Adipocyte (in vitro differentiated cells): ENCODE data around the gene OPCML.

Experiments
- DNase-seq: peaks from one replicate; pipeline ENCODE4 v3.0.0-alpha.2; 2015; ENCODE audit warnings: low read depth
- H3K27me3 ChIP-seq: replicated peaks from 2 replicates; pipeline ENCODE4 v1.7.0; 2013; ENCODE audit warnings: mild to moderate bottlenecking, low read length, moderate library complexity; ENCODE audit not compliant: control insufficient read depth, insufficient read depth
- H3K36me3 ChIP-seq: 2 replicates; pipeline ENCODE4 v1.7.0; 2013; ENCODE audit warnings: low read length, mild to moderate bottlenecking, moderate library complexity; ENCODE audit not compliant: control insufficient read depth, insufficient read depth, severe bottlenecking
- H3K4me1 ChIP-seq: 2 replicates; pipeline ENCODE4 v1.7.0; 2013; ENCODE audit warnings: mild to moderate bottlenecking, low read length, moderate library complexity; ENCODE audit not compliant: control insufficient read depth, insufficient read depth
- H3K4me3 ChIP-seq: 2 replicates; pipeline ENCODE4 v1.7.0; 2013; ENCODE audit warnings: mild to moderate bottlenecking, low read length, moderate library complexity
- H3K9ac ChIP-seq: 2 replicates; pipeline ENCODE4 v1.7.0; 2013; ENCODE audit warnings: mild to moderate bottlenecking, low read length, moderate library complexity
- H3K9me3 ChIP-seq: 2 replicates; pipeline ENCODE4 v1.7.0; 2013; ENCODE audit warnings: mild to moderate bottlenecking, low read length, moderate library complexity; ENCODE audit not compliant: control insufficient read depth

The OPCML gene

DNA sequence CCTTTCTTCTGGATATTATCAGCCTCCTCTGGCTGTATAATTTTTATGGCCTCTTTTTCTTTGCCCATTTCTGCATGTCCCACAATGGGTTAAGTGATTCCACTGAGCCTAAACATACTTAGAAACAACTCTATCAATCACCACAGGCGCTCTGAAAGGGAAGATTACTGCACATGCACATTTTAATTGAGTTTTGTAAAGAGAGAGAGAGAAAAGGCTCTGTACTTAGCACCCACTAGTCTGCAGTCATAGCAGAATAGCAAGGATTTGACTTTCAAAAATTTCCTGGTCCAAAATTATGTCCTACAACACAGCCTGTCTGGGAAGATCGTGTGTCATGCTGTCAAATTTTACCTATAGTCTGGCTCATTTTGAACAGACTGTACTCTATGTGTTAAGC, 758.5 kb downstream of the OPCML start:
- Histone ChIP-seq H3K9ac (no peak overlapping the region), H3K27me3 (no peaks in the 10 kb centered on the region), H3K9me3 (no peaks in the 10 kb centered on the region), H3K4me3 (no peak overlapping the region), H3K4me1 (peaks cover 13% of the 10 kb centered on the region), H3K36me3 (no peaks in the 10 kb centered on the region)
- DNase-seq = no peak

DNA sequence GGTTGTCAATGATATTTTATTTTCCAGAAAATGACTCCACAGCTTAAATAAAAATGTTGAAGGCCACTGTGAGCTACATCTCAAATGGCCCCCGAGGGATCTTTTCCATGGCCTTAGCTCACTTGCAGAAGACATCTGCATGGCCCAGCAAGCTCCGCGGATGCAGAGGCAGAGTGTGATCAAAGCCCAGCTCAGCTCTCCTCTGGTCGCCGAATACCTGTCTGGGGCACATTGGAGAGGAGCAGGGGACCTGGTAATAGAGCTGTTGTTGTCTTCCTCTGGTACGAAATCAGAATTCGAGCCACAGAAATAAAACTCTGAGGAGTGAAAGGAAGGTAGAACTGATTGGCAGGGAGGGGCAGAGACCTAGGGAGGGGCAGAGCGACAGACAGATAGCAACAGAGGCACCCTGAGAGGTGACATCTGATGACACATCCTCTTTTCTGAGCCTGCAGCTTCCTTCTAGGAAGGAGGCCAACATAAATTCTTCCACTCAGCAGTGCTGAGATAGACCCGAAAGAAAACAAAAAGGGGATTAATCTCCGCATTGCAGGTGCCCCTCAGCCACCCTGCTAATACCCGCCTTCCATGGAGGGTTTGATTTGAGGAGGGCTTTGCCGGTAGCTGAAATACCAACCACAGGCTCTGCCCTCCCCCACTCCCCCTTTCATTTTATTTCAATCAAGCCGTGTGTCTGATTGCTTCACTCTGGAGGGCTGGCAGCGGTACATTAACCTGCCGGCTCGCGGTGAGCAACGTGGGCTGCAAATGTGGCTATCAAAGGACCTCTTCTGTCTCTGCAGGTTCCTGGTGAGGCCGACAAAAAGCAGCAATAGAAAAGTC, 759.4 kb downstream of the OPCML start:
- Histone ChIP-seq H3K9ac (no peak overlapping the region), H3K27me3 (no peaks in the 10 kb centered on the region), H3K36me3 (no peaks in the 10 kb centered on the region), H3K4me1 (peaks cover 12% of the 10 kb centered on the region), H3K4me3 (no peak overlapping the region), H3K9me3 (no peaks in the 10 kb centered on the region)
- no peak for DNase-seq

DNA sequence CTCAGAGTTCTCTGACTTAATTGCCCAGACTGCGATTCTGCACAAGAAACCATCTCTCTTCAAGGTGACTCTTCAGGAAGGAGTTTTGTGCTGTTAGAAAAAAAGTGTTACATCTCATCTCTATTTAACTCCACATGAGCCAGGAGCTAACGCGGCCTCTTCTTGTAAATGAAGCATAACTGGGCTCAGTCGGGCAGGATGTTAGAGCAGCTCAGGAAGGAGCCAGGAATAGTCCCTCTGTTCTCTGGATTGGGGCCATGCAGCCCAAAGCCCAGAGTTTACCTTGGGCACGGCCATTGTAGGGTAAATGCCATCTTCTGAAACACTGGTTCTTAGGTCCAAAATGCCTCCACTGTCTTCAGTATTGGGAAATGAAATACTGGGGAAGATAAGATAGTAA, 760.6 kb downstream of the OPCML start:
- no peak for DNase-seq
- H3K9ac ChIP-seq = no peak overlapping the region
- H3K4me1 ChIP-seq = peaks cover 3% of the 10 kb centered on the region
- no peaks in the 10 kb centered on the region for H3K36me3 ChIP-seq
- no peak overlapping the region for H3K4me3 ChIP-seq
- no peaks in the 10 kb centered on the region for H3K9me3 ChIP-seq
- H3K27me3 ChIP-seq = no peaks in the 10 kb centered on the region

DNA sequence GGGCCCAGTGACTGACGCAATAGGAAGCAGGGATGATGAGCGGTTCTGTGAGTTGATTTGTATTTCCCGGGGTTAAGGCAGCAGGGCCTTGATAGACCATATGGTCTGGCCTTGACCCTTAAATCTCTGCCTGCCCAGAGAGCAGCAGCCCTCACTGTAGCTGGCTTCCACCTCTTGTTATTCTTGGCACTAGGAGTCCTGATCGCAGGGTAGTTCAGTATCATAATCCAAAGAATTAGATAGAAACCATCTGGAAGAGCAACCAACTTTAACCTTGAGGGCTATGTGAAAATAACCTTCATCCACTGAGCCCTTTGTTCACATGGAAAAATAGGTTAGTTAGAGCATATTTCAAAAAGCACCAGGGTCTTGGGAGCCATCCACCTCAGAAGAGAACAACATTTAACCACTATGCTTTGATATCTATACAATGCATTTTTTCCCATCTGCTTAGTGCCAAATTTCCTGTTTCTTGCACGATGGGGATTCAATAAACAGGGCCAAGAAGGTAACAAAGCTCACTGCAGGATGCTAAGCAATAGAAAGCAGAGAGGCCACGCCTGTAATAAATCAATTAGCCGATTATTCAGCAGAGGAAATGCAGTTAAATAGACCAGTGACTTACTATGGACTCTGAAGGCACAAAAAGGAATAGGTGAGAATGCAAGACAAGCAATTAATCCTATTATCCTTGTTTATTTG, 761.3 kb downstream of the OPCML start:
- Histone ChIP-seq H3K4me3 (no peak overlapping the region), H3K9ac (no peak overlapping the region), H3K36me3 (no peaks in the 10 kb centered on the region), H3K9me3 (no peaks in the 10 kb centered on the region), H3K4me1 (peaks cover 3% of the 10 kb centered on the region), H3K27me3 (no peaks in the 10 kb centered on the region)
- DNase-seq = peak; percentile 10

DNA sequence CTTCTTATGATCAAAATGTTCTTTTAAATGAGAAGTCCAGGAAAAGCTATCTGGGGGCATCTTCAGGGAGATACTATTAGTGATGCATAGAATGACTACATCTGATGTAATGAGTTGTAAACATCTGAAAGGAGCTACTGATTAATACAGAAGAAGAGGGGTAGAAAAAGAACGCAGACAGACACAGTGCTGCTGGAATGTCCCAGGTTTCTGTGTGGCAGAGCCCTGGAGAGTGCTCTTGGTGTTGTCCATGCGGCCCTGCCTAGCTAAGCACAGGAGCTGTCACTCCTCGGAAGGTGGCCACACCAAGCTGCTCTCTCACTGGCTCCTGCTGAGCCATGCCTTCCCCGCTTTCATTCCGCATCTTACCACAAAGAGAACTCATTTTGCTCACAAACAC, 768.8 kb downstream of the OPCML start:
- no peaks in the 10 kb centered on the region for H3K36me3 ChIP-seq
- no peaks in the 10 kb centered on the region for H3K4me1 ChIP-seq
- no peak for DNase-seq
- no peaks in the 10 kb centered on the region for H3K9me3 ChIP-seq
- no peak overlapping the region for H3K9ac ChIP-seq
- no peak overlapping the region for H3K4me3 ChIP-seq
- H3K27me3 ChIP-seq = no peaks in the 10 kb centered on the region

DNA sequence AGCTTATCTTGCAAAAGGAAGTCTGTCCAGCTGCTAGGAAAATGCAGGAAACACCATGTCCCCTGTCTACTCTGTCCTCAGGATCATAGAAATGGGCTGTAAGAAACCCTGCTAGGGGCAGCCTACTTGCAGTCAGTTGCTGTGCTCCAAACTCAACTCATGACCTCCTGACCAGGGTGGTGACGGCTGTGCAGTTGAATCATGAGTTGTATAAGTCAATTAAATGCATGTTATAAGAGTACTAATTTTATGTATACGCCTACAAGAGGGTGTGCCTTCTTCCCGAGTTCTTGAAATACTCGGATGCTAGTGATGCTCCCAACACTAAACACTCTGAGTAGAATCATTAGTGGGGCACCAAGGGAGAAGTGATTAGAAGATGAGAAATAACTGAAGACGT, 776.4 kb downstream of the OPCML start:
- Histone ChIP-seq H3K36me3 (no peaks in the 10 kb centered on the region), H3K4me1 (no peaks in the 10 kb centered on the region)
- DNase-seq = no peak

DNA sequence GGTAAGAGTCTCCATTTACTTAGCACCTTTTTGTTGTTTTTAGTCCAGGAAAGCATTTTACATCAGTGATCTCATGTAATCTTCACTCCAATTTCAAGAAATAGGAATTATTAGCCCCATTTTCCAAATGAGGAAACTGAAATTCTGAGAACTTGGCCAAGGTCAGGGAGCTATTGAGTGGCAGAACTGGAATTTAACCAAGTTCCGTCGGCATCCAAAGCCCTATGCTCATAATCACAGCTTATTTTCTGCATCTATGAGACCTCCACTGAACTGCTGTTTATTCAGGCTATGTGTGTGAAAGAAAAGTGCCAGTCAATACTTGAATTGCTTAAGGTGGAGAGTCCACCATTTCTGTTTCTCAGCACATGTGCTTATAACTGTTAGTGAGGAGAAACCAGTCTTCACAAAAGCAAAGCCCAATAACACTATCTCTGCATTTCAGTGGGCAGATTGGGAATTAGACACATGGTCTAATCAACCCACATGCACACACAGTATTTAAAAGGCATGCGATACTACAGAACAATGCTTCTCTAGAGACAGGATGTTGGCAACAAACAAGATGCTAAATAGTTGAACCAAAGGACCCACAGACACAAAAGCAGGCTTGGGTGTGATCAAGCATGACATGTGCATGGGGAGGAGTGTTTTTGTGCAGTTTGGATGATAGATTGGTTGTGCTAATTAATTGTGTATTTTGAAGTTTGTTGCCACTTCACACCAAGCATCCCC, 780.6 kb downstream of the OPCML start:
- H3K27me3 ChIP-seq = no peaks in the 10 kb centered on the region
- no peaks in the 10 kb centered on the region for H3K9me3 ChIP-seq
- H3K36me3 ChIP-seq = no peaks in the 10 kb centered on the region
- no peak overlapping the region for H3K4me3 ChIP-seq
- H3K4me1 ChIP-seq = no peaks in the 10 kb centered on the region
- no peak for DNase-seq
- no peak overlapping the region for H3K9ac ChIP-seq

More for the DNA sequence above, 776.4 kb downstream of the OPCML start:
- H3K27me3 ChIP-seq = no peaks in the 10 kb centered on the region
- H3K4me3 ChIP-seq = no peak overlapping the region
- no peaks in the 10 kb centered on the region for H3K9me3 ChIP-seq
- H3K9ac ChIP-seq = no peak overlapping the region

DNA sequence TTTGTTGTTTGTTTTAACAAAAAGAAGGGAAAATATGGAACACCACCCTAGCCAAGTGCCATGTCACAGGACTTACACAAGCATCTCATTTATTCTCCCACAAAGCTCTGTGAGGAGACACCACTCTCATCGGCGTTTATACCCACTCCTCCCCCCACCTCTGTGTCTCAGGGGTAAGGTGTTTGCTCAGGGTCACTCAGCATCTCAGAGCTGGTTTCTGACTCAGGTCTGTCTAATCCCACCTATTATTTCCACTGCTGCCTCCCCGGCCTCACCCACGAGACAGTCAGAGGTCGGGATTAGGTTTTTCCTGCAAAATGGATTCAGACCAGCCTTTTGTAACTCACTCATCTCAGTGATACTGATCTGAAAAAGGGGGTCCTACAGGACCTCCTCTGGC, 786.0 kb downstream of the OPCML start:
- DNase-seq = no peak
- Histone ChIP-seq H3K9me3 (no peaks in the 10 kb centered on the region), H3K27me3 (no peaks in the 10 kb centered on the region), H3K4me3 (no peak overlapping the region), H3K4me1 (no peaks in the 10 kb centered on the region), H3K9ac (no peak overlapping the region), H3K36me3 (no peaks in the 10 kb centered on the region)

DNA sequence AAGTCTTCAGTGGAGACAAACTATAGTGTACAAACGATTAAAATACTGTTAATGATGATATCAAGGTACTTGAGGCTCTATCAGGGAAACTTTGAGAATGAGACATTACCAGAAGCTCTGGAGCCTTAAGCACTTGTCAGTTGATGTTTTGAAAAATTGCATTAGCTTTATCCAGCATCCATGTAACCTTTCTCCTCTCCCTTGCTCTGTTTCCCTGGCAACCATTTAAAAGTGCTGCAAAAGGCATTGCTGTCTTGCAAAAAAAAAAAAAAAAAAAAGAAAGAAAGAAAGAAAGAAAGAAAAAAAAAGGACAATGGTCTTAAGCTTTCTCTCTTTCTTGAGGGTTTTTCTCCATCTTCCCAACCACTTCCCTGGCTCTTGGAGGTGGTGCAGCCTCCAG, 787.0 kb downstream of the OPCML start:
- H3K4me3 ChIP-seq = no peak overlapping the region
- no peaks in the 10 kb centered on the region for H3K4me1 ChIP-seq
- H3K36me3 ChIP-seq = no peaks in the 10 kb centered on the region
- no peaks in the 10 kb centered on the region for H3K9me3 ChIP-seq
- DNase-seq = no peak
- no peak overlapping the region for H3K9ac ChIP-seq
- H3K27me3 ChIP-seq = no peaks in the 10 kb centered on the region

DNA sequence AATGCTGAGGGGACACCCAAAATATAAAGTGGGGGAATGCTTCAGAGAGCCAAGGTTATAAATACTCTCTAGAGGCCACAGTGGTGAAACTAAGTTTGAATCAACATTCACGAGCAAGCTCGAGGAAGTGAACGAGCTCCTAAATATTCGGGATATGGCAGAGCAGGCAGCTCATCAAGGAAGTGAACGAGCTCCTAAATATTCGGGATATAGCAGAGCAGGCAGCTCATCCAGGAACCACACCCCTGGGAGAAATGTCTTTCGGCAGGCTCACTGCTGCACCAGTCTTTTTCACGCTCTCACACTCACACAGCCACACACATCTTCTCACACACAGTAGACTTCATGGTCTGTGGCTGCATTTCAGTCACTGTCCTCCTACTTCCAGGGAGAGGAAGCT, 787.5 kb downstream of the OPCML start:
- Histone ChIP-seq H3K36me3 (no peaks in the 10 kb centered on the region), H3K4me1 (no peaks in the 10 kb centered on the region), H3K27me3 (no peaks in the 10 kb centered on the region), H3K4me3 (no peak overlapping the region), H3K9me3 (no peaks in the 10 kb centered on the region), H3K9ac (no peak overlapping the region)
- peak; percentile 24 for DNase-seq

DNA sequence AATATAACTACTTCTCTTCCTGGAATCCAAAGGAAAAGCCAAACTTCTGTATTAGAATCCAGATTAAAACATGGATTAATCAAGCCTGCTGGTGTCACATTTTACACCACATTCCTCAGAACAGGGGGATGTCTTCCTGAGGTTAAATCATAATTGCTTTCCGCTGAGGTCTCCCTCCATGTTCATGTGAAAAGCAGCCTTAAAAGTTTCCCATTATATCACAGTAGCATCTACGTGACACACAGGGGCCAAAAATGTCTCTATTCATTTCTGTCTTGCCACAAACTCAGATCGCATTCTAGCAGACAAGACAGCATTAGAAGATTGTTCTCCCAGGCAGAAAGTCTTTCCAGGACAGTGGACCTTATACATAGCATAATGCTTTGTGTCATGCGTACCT, 788.7 kb downstream of the OPCML start:
- no peak overlapping the region for H3K9ac ChIP-seq
- no peaks in the 10 kb centered on the region for H3K9me3 ChIP-seq
- no peak overlapping the region for H3K4me3 ChIP-seq
- H3K27me3 ChIP-seq = no peaks in the 10 kb centered on the region
- no peak for DNase-seq
- H3K36me3 ChIP-seq = no peaks in the 10 kb centered on the region
- H3K4me1 ChIP-seq = no peaks in the 10 kb centered on the region
